Prostate gland (tissue), 2 donors: ENCODE results near the gene ADAMTS19. TPM values are rescaled to one million over a fixed set of nuclear protein-coding genes. Genes with fewer than 3 reads are reported as not detected.

Source experiments
- DNase-seq: peaks from one replicate; pipeline ENCODE4 v3.0.0-alpha.2; 2019; ENCODE audit warnings: low spot score
- H3K27ac ChIP-seq, 2 donors: fragments of 200-600 bp; sonication (generic); 2 replicates each; pipeline ENCODE4 v1.5.1; 2017 to 2019
- H3K27me3 ChIP-seq: fragments of 200-600 bp; sonication (generic); replicated peaks from 2 replicates; pipeline ENCODE4 v1.5.1; 2019; ENCODE audit not compliant: insufficient read depth
- H3K36me3 ChIP-seq, 2 donors: fragments of 200-600 bp; sonication (generic); 1 replicate in 1 of 2; 2 replicates in 1 of 2; pipeline versions ENCODE4 v1.5.1 to v1.8.1; 2017 to 2019
- H3K4me1 ChIP-seq: fragments of 200-600 bp; sonication (generic); replicated peaks from 2 replicates; pipeline ENCODE4 v1.5.1; 2019
- H3K4me3 ChIP-seq, 2 donors: fragments of 200-600 bp; sonication (generic); 2 replicates each; pipeline ENCODE4 v1.5.1; 2017 to 2019
- H3K9me3 ChIP-seq: fragments of 200-600 bp; sonication (generic); 2 replicates; pipeline ENCODE4 v1.5.1; 2017
- CTCF ChIP-seq, 4 experiments: fragments of 200-600 bp in 2 of 4; fragments of 450-650 bp in 2 of 4; sonication (generic) in 2 of 4; IDR thresholded peaks; 1 replicate in 3 of 4; 2 replicates in 1 of 4; pipeline ENCODE4 v1.5.1; 2016 to 2019; ENCODE audit warnings: antibody characterized with exemption in 4 of 4, mild to moderate bottlenecking in 2 of 4, moderate library complexity in 2 of 4
- POLR2A ChIP-seq: fragments of 450-650 bp; IDR thresholded peaks from one replicate; pipeline ENCODE4 v1.6.1; 2016; ENCODE audit warnings: antibody characterized with exemption, mild to moderate bottlenecking
- POLR2AphosphoS5 ChIP-seq: sonication (generic); formaldehyde crosslinking; IDR thresholded peaks from one replicate; pipeline ENCODE4 v1.6.1; 2017; ENCODE audit warnings: antibody characterized with exemption
- WGBS: methylation state at CpG from one replicate; pipeline ENCODE4 v1.1.5; 2018; 5-methylcytosine and 5-hydroxymethylcytosine counted together
- intact Hi-C: fragments of 100-400 bp; cut with DNase I; formaldehyde crosslinking; loops from one replicate; pipeline ENCODE4 v1.14.2; 2022
- total RNA-seq, 2 donors: library from RNA; depleted of rRNA; stranded (reverse); fragments of >200 nt; gene quantifications; one replicate each; pipeline ENCODE4 v1.1.0, GENCODE V29; 2016

Gene ADAMTS19
- total RNA-seq, 2 donors from 2014 or later = 1.3 to 3.0 TPM

GRCh38 chr5:129687941-129688340 is 227.8 kb downstream of the ADAMTS19 start:
- no peak overlapping the region for H3K27ac ChIP-seq
- 95% methylated on average over 3 of the region's 3 CpGs for WGBS
- H3K27me3 ChIP-seq = no peaks in the 10 kb centered on the region
- no peaks in the 10 kb centered on the region for H3K9me3 ChIP-seq
- intact Hi-C loops = no loop called here
- H3K36me3 ChIP-seq = no peaks in the 10 kb centered on the region
- H3K4me1 ChIP-seq = no peaks in the 10 kb centered on the region
- TF ChIP-seq POLR2A (no peak), POLR2AphosphoS5 (no peak), CTCF (IDR thresholded peaks at IDR 0.05) (no peak)
- no peak for DNase-seq
- no peak overlapping the region for H3K4me3 ChIP-seq

- Histone ChIP-seq H3K4me1 (no peaks in the 10 kb centered on the region), H3K36me3 (no peaks in the 10 kb centered on the region), H3K27me3 (no peaks in the 10 kb centered on the region), H3K27ac (no peak overlapping the region), H3K4me3 (no peak overlapping the region), H3K9me3 (no peaks in the 10 kb centered on the region)
- DNase-seq = no peak
- TF ChIP-seq POLR2A (no peak), CTCF (IDR thresholded peaks at IDR 0.05) (no peak)
- intact Hi-C loops = no loop called here
Observed at GRCh38 chr5:129689045-129689444, 228.9 kb downstream of the ADAMTS19 start.

- TF ChIP-seq POLR2AphosphoS5 = no peak
- TF ChIP-seq CTCF (IDR thresholded peaks at IDR 0.05) = no peak
- no peak for TF ChIP-seq POLR2A
- WGBS = 71% methylated on average over 1 of the region's 1 CpG
- Histone ChIP-seq H3K27me3 (no peaks in the 10 kb centered on the region), H3K4me1 (no peaks in the 10 kb centered on the region), H3K4me3 (no peak overlapping the region), H3K9me3 (no peaks in the 10 kb centered on the region), H3K27ac (no peak overlapping the region), H3K36me3 (no peaks in the 10 kb centered on the region)
- intact Hi-C loops = no loop called here
- no peak for DNase-seq
Observed at GRCh38 chr5:129691220-129691619, 231.1 kb downstream of the ADAMTS19 start.

GRCh38 chr5:129696636-129697035 is 236.5 kb downstream of the ADAMTS19 start:
- H3K36me3 ChIP-seq = no peaks in the 10 kb centered on the region
- H3K9me3 ChIP-seq = no peaks in the 10 kb centered on the region
- H3K4me1 ChIP-seq = no peaks in the 10 kb centered on the region
- no peaks in the 10 kb centered on the region for H3K27me3 ChIP-seq
- TF ChIP-seq CTCF (IDR thresholded peaks at IDR 0.05) (no peak), POLR2A (no peak), POLR2AphosphoS5 (no peak)
- H3K27ac ChIP-seq = no peak overlapping the region
- no peak overlapping the region for H3K4me3 ChIP-seq
- intact Hi-C loops = no loop called here
- no peak for DNase-seq

GRCh38 chr5:129698661-129699060 is 238.6 kb downstream of the ADAMTS19 start:
- no peak overlapping the region for H3K27ac ChIP-seq
- no peaks in the 10 kb centered on the region for H3K36me3 ChIP-seq
- H3K9me3 ChIP-seq = no peaks in the 10 kb centered on the region
- intact Hi-C loops = no loop called here
- no peak for TF ChIP-seq POLR2AphosphoS5
- TF ChIP-seq CTCF (IDR thresholded peaks at IDR 0.05) = no peak
- no peak for TF ChIP-seq POLR2A
- no peak overlapping the region for H3K4me3 ChIP-seq
- H3K4me1 ChIP-seq = no peaks in the 10 kb centered on the region
- H3K27me3 ChIP-seq = no peaks in the 10 kb centered on the region
- no peak for DNase-seq
